Heart left ventricle (tissue), 13 donors: ENCODE results near the gene FAM163B.

Experiments used
- CTCF ChIP-seq, 12 donors: fragments of 200-600 bp; sonication (generic) in 4 of 12; IDR thresholded peaks; one replicate each; pipeline versions ENCODE4 v1.5.0 to v1.8.0; 2018 to 2022; ENCODE audit warnings: antibody characterized with exemption in 12 of 12, mild to moderate bottlenecking in 5 of 12
- POLR2A ChIP-seq, 2 donors: fragments of 450-650 bp; IDR thresholded peaks; one replicate each; pipeline ENCODE4 v1.6.1; 2017; ENCODE audit warnings: antibody characterized with exemption in 2 of 2, mild to moderate bottlenecking in 2 of 2, moderate library complexity in 2 of 2
- donor health status: ischemic (EF 13 %, LVEDD 7.1; RV severe dilation, severe dysfunction).
- donor health status: DM: no; HTN: yes; CAD: no.
- donor health status: DM: no; HTN: no; CAD: no.
- donor health status: ischemic (EF 25% LVEDD 6.9; RV normal size, moderate dysfunction).
- donor health status: ischemic (EF 25% LVEDD 5.7; RV mildly dilated, moderate dysfunction).
- donor health status: ischemic (EF 35%, LVEDD 5.7; RV mildly dilated, moderate dysfunction).
- donor health status: nonischemic (EF 11% LVEDD 7.7; RV severe dilation, severe dysfunction).
- donor health status: DM: yes; HTN: yes; CAD: no.
- donor health status: PGD.
- donor health status: ischemic (EF 29% LVEDD 5.4; RV normal size, mild dysfunction).
- donor health status: nonischemic (EF 23%, LVEDD 6.1; RV moderate dilation, normal function).

- TF ChIP-seq CTCF (IDR thresholded peaks at IDR 0.05), result no peak
- TF ChIP-seq POLR2A (IDR thresholded peaks at IDR 0.05), result no peak
Observed at GRCh38 chr9:133568186-133568585, 41.0 kb downstream of the FAM163B start.
